HEK293 (cell line): Measurements from ENCODE around the gene FAM221B.

Experiments
- CTCF ChIP-seq: fragments of 450-650 bp; formaldehyde crosslinking; IDR thresholded peaks from 2 replicates; pipeline ENCODE4 v1.5.1; 2016; ENCODE audit warnings: missing biosample characterization, missing genetic modification characterization
- ZNF544 ChIP-seq: fragments of 450-650 bp; formaldehyde crosslinking; IDR thresholded peaks from 2 replicates; pipeline ENCODE4 v1.5.0; 2017; ENCODE audit warnings: missing biosample characterization, missing genetic modification characterization

GRCh38 chr9:35800530-35800929 is 28.0 kb downstream of the FAM221B start:
- TF ChIP-seq ZNF544 (tag by site-specific recombination) (no peak), CTCF (tag by site-specific recombination) (no peak)
